ENCODE measurements around the gene IL1R2. TPM values are rescaled to one million over a fixed set of nuclear protein-coding genes. Genes with fewer than 3 reads are reported as not detected.

Gene IL1R2
- polyA plus RNA-seq, 1 donor (not counting 4 experiments of a cell fraction or from before 2014, with no cell fraction given): 57.3 TPM

GRCh38 chr2:102073168-102073724, 81.5 kb downstream of the IL1R2 start:
- H3K9me3 ChIP-seq (ENCODE audit: control insufficient read depth, low read depth, low read length): no peaks in the 10 kb centered on the region
- no peaks in the 10 kb centered on the region for H4K20me1 ChIP-seq (ENCODE audit: control insufficient read depth, extremely low read depth, insufficient read depth, low read length)
- H3K4me2 ChIP-seq (ENCODE audit: control insufficient read depth, extremely low read depth, insufficient read depth, low read depth, low read length): no peak overlapping the region
- DNase-seq (ENCODE audit: low read depth, low spot score): no peak
- H3K9me1 ChIP-seq (ENCODE audit: control insufficient read depth, extremely low read depth, insufficient read depth, low read length): no peaks in the 10 kb centered on the region
- H3K9ac ChIP-seq (ENCODE audit: control insufficient read depth, extremely low read depth, insufficient read depth, low read length): no peak overlapping the region
- H2AFZ ChIP-seq (ENCODE audit: control insufficient read depth, low read length): no peak overlapping the region
- H3K36me3 ChIP-seq (ENCODE audit: control insufficient read depth in 2 of 2, extremely low read depth in 1 of 2, insufficient read depth in 2 of 2, low read length in 2 of 2): no peaks in the 10 kb centered on the region
- no peaks in the 10 kb centered on the region for H3K79me2 ChIP-seq (ENCODE audit: control insufficient read depth, insufficient read depth, low read length)
- H3K4me3 ChIP-seq (ENCODE audit: control insufficient read depth in 2 of 3, extremely low read depth in 1 of 3, insufficient read depth in 2 of 3, low read depth in 1 of 3, low read length in 3 of 3): no peak overlapping the region
- H3K4me1 ChIP-seq (ENCODE audit: control insufficient read depth, extremely low read depth, insufficient read depth, low read length): peaks cover 7% of the 10 kb centered on the region
- H3K27ac ChIP-seq (ENCODE audit: control insufficient read depth, insufficient read depth, low read length): no peak overlapping the region
- H3K27me3 ChIP-seq (ENCODE audit: control insufficient read depth, extremely low read depth, insufficient read depth, low read length): no peaks in the 10 kb centered on the region
- no peak for FAIRE-seq
- no peak for TF ChIP-seq EZH2 (IDR thresholded peaks at IDR 0.05; ENCODE audit: low read length)
- no peak for TF ChIP-seq CTCF (optimal IDR thresholded peaks at IDR 0.05 in 1 of 3, IDR thresholded peaks at IDR 0.05 in 1 of 3, conservative IDR thresholded peaks at IDR 0.05 in 1 of 3; ENCODE audit: extremely low read depth in 1 of 3, insufficient read depth in 2 of 3, low read length in 3 of 3)
- dilution Hi-C loops (cut with MboI; ENCODE audit: extremely low pct_ligation_motif_present, low sequenced_read_pairs): no loop called here

GRCh38 chr2:102074152-102074783, 82.5 kb downstream of the IL1R2 start:
- Histone ChIP-seq H3K79me2 (ENCODE audit: control insufficient read depth, insufficient read depth, low read length) (no peaks in the 10 kb centered on the region), H3K36me3 (ENCODE audit: control insufficient read depth in 2 of 2, extremely low read depth in 1 of 2, insufficient read depth in 2 of 2, low read length in 2 of 2) (no peaks in the 10 kb centered on the region), H3K9me1 (ENCODE audit: control insufficient read depth, extremely low read depth, insufficient read depth, low read length) (no peaks in the 10 kb centered on the region), H3K4me2 (ENCODE audit: control insufficient read depth, extremely low read depth, insufficient read depth, low read depth, low read length) (no peak overlapping the region), H3K4me1 (ENCODE audit: control insufficient read depth, extremely low read depth, insufficient read depth, low read length) (peaks cover 7% of the 10 kb centered on the region), H3K9ac (ENCODE audit: control insufficient read depth, extremely low read depth, insufficient read depth, low read length) (no peak overlapping the region), H3K9me3 (ENCODE audit: control insufficient read depth, low read depth, low read length) (no peaks in the 10 kb centered on the region), H3K4me3 (ENCODE audit: control insufficient read depth in 2 of 3, extremely low read depth in 1 of 3, insufficient read depth in 2 of 3, low read depth in 1 of 3, low read length in 3 of 3) (no peak overlapping the region), H4K20me1 (ENCODE audit: control insufficient read depth, extremely low read depth, insufficient read depth, low read length) (no peaks in the 10 kb centered on the region), H3K27me3 (ENCODE audit: control insufficient read depth, extremely low read depth, insufficient read depth, low read length) (no peaks in the 10 kb centered on the region), H3K27ac (ENCODE audit: control insufficient read depth, insufficient read depth, low read length) (no peak overlapping the region), H2AFZ (ENCODE audit: control insufficient read depth, low read length) (no peak overlapping the region)
- no peak for TF ChIP-seq EZH2 (IDR thresholded peaks at IDR 0.05; ENCODE audit: low read length)
- TF ChIP-seq CTCF (optimal IDR thresholded peaks at IDR 0.05 in 1 of 3, IDR thresholded peaks at IDR 0.05 in 1 of 3, conservative IDR thresholded peaks at IDR 0.05 in 1 of 3; ENCODE audit: extremely low read depth in 1 of 3, insufficient read depth in 2 of 3, low read length in 3 of 3): no peak
- no peak for FAIRE-seq
- no peak for DNase-seq (ENCODE audit: low read depth, low spot score)
- dilution Hi-C loops (cut with MboI; ENCODE audit: extremely low pct_ligation_motif_present, low sequenced_read_pairs): no loop called here

Data from keratinocyte (primary cell).